Thyroid gland (tissue), 4 donors: ENCODE measurements around the gene UTP15. TPM values are rescaled to one million over a fixed set of nuclear protein-coding genes. Genes with fewer than 3 reads are reported as not detected.

Experiments used
- DNase-seq, 2 donors: peaks; one replicate each; pipeline ENCODE4 v3.0.0-alpha.2; 2019
- H3K27ac ChIP-seq, 3 donors: fragments of 200-600 bp; sonication (generic); 1 replicate in 2 of 3; 2 replicates in 1 of 3; pipeline ENCODE4 v1.5.1; 2016 to 2019; ENCODE audit warnings: mild to moderate bottlenecking in 1 of 3, moderate library complexity in 1 of 3
- H3K27me3 ChIP-seq: fragments of 200-600 bp; sonication (generic); one replicate; pipeline ENCODE4 v1.5.1; 2019
- H3K36me3 ChIP-seq, 2 donors: fragments of 200-600 bp; sonication (generic); one replicate each; pipeline ENCODE4 v1.5.1; 2016 to 2019
- H3K4me1 ChIP-seq, 2 donors: fragments of 200-600 bp; sonication (generic); one replicate each; pipeline ENCODE4 v1.5.1; 2017 to 2019
- H3K4me3 ChIP-seq, 3 donors: fragments of 200-600 bp; sonication (generic); replicated peaks in 1 of 3; 1 replicate in 2 of 3; 2 replicates in 1 of 3; pipeline ENCODE4 v1.5.1; 2016; ENCODE audit warnings: mild to moderate bottlenecking in 1 of 3
- H3K9me3 ChIP-seq: fragments of 200-600 bp; sonication (generic); one replicate; pipeline ENCODE4 v1.5.1; 2017
- POLR2A ChIP-seq, 2 donors: fragments of 450-650 bp; IDR thresholded peaks; one replicate each; pipeline ENCODE4 v1.6.1; 2017; ENCODE audit warnings: antibody characterized with exemption in 2 of 2, mild to moderate bottlenecking in 2 of 2, moderate library complexity in 1 of 2
- WGBS, 2 donors: methylation state at CpG; one replicate each; pipeline ENCODE4 v1.1.5; 2017; 5-methylcytosine and 5-hydroxymethylcytosine counted together
- intact Hi-C: fragments of 100-400 bp; cut with DNase I; formaldehyde crosslinking; loops from one replicate; pipeline ENCODE4 v1.15.1; 2023
- total RNA-seq, 4 donors: library from RNA; depleted of rRNA; stranded (reverse); fragments of >200 nt; gene quantifications; one replicate each; pipeline ENCODE4 v1.2.3, GENCODE V29; 2016
- TF ChIP-seq, protein P1 (sequence below), 6 experiments: fragments of 200-600 bp in 3 of 6; fragments of 450-650 bp in 3 of 6; sonication (generic) in 3 of 6; IDR thresholded peaks; one replicate each; pipeline ENCODE4 v1.5.1; 2016 to 2019; ENCODE audit warnings: antibody characterized with exemption in 6 of 6, mild to moderate bottlenecking in 2 of 6, inconsistent platforms in 1 of 6, moderate library complexity in 1 of 6

UTP15 gene
- total RNA-seq, 4 donors from 2014 or later, result 20.6 to 35.1 (median 30.7) TPM

DNA sequence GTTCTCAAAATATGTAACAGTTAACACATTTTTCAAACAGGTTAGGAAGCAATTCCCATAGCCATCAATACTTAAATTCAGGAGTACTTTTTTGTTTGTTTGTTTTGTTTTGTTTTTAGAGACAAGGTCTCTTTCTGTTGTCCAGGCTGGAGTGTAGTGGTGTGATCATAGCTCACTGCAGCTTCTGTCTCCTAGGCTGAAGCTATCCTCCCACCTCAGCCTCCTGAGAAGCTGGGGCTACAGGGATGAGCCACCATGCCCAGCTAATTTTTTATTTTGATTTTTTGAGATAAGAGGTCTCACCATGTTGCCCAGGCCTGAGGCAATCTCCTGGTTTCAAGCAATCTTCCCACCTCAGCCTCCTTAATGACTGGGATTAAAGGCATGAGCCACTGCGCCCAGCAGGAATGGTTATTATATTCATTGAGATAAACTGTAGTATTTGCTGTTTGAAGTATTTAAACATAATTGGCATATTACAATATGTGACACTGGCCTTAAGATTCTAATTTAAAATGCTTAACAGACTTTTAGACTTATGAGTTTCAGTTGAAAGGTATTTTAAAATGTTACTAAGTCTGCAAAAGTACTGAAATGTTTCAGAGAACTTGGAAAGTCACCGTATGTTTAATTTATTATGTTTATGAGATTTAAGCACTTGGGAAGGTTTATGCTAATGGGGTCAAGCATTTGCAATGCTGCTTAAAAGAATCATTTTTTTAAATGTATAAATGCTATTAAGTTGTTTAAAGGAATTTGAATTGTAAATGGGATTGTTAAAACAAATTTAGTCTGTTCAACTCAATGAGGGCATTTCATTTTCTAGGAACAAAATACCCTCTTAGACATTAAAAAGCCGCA, 17.0 kb downstream of the UTP15 start:
- no peak overlapping the region for H3K4me3 ChIP-seq
- DNase-seq, result no peak
- intact Hi-C loops, result no loop called here
- TF ChIP-seq, protein P1, sequence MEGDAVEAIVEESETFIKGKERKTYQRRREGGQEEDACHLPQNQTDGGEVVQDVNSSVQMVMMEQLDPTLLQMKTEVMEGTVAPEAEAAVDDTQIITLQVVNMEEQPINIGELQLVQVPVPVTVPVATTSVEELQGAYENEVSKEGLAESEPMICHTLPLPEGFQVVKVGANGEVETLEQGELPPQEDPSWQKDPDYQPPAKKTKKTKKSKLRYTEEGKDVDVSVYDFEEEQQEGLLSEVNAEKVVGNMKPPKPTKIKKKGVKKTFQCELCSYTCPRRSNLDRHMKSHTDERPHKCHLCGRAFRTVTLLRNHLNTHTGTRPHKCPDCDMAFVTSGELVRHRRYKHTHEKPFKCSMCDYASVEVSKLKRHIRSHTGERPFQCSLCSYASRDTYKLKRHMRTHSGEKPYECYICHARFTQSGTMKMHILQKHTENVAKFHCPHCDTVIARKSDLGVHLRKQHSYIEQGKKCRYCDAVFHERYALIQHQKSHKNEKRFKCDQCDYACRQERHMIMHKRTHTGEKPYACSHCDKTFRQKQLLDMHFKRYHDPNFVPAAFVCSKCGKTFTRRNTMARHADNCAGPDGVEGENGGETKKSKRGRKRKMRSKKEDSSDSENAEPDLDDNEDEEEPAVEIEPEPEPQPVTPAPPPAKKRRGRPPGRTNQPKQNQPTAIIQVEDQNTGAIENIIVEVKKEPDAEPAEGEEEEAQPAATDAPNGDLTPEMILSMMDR (IDR thresholded peaks at IDR 0.05), result no peak
- TF ChIP-seq POLR2A (IDR thresholded peaks at IDR 0.05), result no peak
- peaks cover 29 to 32% of the 10 kb centered on the region in 2 donors for H3K36me3 ChIP-seq
- H3K27me3 ChIP-seq, result no peaks in the 10 kb centered on the region
- 66 to 80% methylated on average over 3 of the region's 3 CpGs for WGBS, 2 donors
- H3K4me1 ChIP-seq, result peaks cover 6 to 10% of the 10 kb centered on the region in 2 donors
- no peaks in the 10 kb centered on the region for H3K9me3 ChIP-seq
- H3K27ac ChIP-seq, result no peak overlapping the region

DNA sequence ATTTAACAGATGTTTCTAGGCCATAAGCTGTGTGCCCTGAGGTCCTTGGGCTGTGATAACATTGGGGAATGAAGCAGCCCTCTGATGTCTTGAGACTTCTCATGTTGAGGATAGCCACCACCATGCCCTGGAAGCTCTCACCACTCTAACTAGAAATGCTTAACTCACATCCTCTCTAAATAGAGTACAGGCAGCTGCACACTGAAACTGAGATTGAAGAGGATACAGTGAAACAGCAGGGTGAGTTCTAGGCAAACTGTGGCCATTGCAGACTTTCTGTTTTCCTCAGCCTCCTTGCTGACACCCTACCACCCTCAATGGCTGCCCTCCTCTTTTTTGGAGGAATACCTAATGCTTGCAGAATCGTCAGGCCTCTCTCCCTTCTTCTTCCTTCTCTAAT, 22.4 kb downstream of the UTP15 start:
- no peaks in the 10 kb centered on the region for H3K27me3 ChIP-seq
- H3K9me3 ChIP-seq, result no peaks in the 10 kb centered on the region
- no peak overlapping the region for H3K27ac ChIP-seq
- peaks cover 6 to 15% of the 10 kb centered on the region in 2 donors for H3K4me1 ChIP-seq
- no peaks in the 10 kb centered on the region for H3K36me3 ChIP-seq
- intact Hi-C loops, result no loop called here
- H3K4me3 ChIP-seq, result no peak overlapping the region
- 83% methylated on average over 1 of the region's 1 CpG for WGBS, 2 donors
- TF ChIP-seq POLR2A (IDR thresholded peaks at IDR 0.05), result no peak
- TF ChIP-seq, protein P1 (IDR thresholded peaks at IDR 0.05), result no peak
- DNase-seq, result no peak

- TF ChIP-seq, protein P1 (IDR thresholded peaks at IDR 0.05), result peak; percentile 60 to 95 (median 84)
- TF ChIP-seq POLR2A (IDR thresholded peaks at IDR 0.05), result no peak
- peak; percentile 35 to 44 for DNase-seq
- intact Hi-C loops, result loop anchor here (2.0 kb wide), 1 partner anchor 202 kb away; no protein-coding TSS in a partner anchor
- H3K27me3 ChIP-seq, result no peaks in the 10 kb centered on the region
- no peaks in the 10 kb centered on the region for H3K9me3 ChIP-seq
- H3K36me3 ChIP-seq, result no peaks in the 10 kb centered on the region
- no peak overlapping the region for H3K4me3 ChIP-seq
- 51 to 59% methylated on average over 4 of the region's 4 CpGs for WGBS, 2 donors
- peaks cover 6 to 14% of the 10 kb centered on the region in 2 donors for H3K4me1 ChIP-seq
- H3K27ac ChIP-seq, result no peak overlapping the region
These were observed 25.7 kb downstream of the UTP15 start for GRCh38 chr5:73591102-73591695.

- TF ChIP-seq, protein P1 (IDR thresholded peaks at IDR 0.05), result no peak
- TF ChIP-seq POLR2A (IDR thresholded peaks at IDR 0.05), result no peak
- intact Hi-C loops, result loop anchor here (2.0 kb wide), 1 partner anchor 201 kb away; no protein-coding TSS in a partner anchor
- Histone ChIP-seq H3K36me3 (no peaks in the 10 kb centered on the region), H3K4me1 (peaks cover 0 to 9% of the 10 kb centered on the region in 2 donors), H3K27me3 (no peaks in the 10 kb centered on the region), H3K9me3 (no peaks in the 10 kb centered on the region), H3K4me3 (no peak overlapping the region), H3K27ac (no peak overlapping the region)
- WGBS, 2 donors, result 55 to 59% methylated on average over 4 of the region's 4 CpGs
- no peak for DNase-seq
These were observed 26.4 kb downstream of the UTP15 start for GRCh38 chr5:73591698-73592501.
